Uterus (tissue), 2 donors: ENCODE results near the gene TMEM252.

ENCODE experiments used
- CTCF ChIP-seq, 4 experiments: fragments of 200-600 bp in 2 of 4; fragments of 450-650 bp in 2 of 4; sonication (generic) in 2 of 4; IDR thresholded peaks; one replicate each; pipeline ENCODE4 v1.5.1; 2016 to 2019; ENCODE audit warnings: antibody characterized with exemption in 4 of 4, mild to moderate bottlenecking in 2 of 4, moderate library complexity in 1 of 4
- POLR2A ChIP-seq, 2 donors: fragments of 450-650 bp; IDR thresholded peaks; one replicate each; pipeline ENCODE4 v1.6.1; 2016; ENCODE audit warnings: antibody characterized with exemption in 2 of 2, mild to moderate bottlenecking in 1 of 2, moderate library complexity in 1 of 2

- TF ChIP-seq CTCF (IDR thresholded peaks at IDR 0.05) (no peak), POLR2A (IDR thresholded peaks at IDR 0.05) (no peak)
Observed at GRCh38 chr9:68551191-68551590, 10.5 kb upstream of the TMEM252 start.
